Stimulated activated CD8-positive, alpha-beta memory T cell treated with anti-CD3 and anti-CD28 coated beads, Interleukin-7, amount 100 ng/mL, for 24 hours (primary cell): ENCODE measurements around the gene ARHGAP8.

Experiments
- DNase-seq: peaks from one replicate; pipeline ENCODE4 v3.0.0-alpha.2; 2020; ENCODE audit warnings: low read depth

The ARHGAP8 gene

GRCh38 chr22:44726439-44726838 lies 25.9 kb upstream of the ARHGAP8 start:
- DNase-seq, result no peak

- no peak for DNase-seq
Observed at GRCh38 chr22:44727148-44727547, 25.2 kb upstream of the ARHGAP8 start.

GRCh38 chr22:44727709-44728108 lies 24.7 kb upstream of the ARHGAP8 start:
- no peak for DNase-seq

GRCh38 chr22:44728761-44729324 lies 23.5 kb upstream of the ARHGAP8 start:
- DNase-seq, result no peak

- no peak for DNase-seq
Observed at GRCh38 chr22:44729391-44730021, 22.9 kb upstream of the ARHGAP8 start.

GRCh38 chr22:44730022-44730393 lies 22.4 kb upstream of the ARHGAP8 start:
- no peak for DNase-seq

- no peak for DNase-seq
Observed at GRCh38 chr22:44730490-44731356, 21.7 kb upstream of the ARHGAP8 start.

GRCh38 chr22:44731357-44731970 lies 20.9 kb upstream of the ARHGAP8 start:
- no peak for DNase-seq

GRCh38 chr22:44732017-44732561 lies 20.3 kb upstream of the ARHGAP8 start:
- DNase-seq, result no peak

GRCh38 chr22:44732661-44733060 lies 19.7 kb upstream of the ARHGAP8 start:
- no peak for DNase-seq

- no peak for DNase-seq
Observed at GRCh38 chr22:44733426-44734106, 18.8 kb upstream of the ARHGAP8 start.

GRCh38 chr22:44734278-44734677 lies 18.1 kb upstream of the ARHGAP8 start:
- no peak for DNase-seq

- DNase-seq, result no peak
Observed at GRCh38 chr22:44734801-44735517, 17.4 kb upstream of the ARHGAP8 start.

- peak; percentile 83 for DNase-seq
Observed at GRCh38 chr22:44735518-44736428, 16.6 kb upstream of the ARHGAP8 start.

- no peak for DNase-seq
Observed at GRCh38 chr22:44736581-44737405, 15.6 kb upstream of the ARHGAP8 start.

- DNase-seq, result no peak
Observed at GRCh38 chr22:44737406-44738346, 14.7 kb upstream of the ARHGAP8 start.

GRCh38 chr22:44738347-44738715 lies 14.0 kb upstream of the ARHGAP8 start:
- no peak for DNase-seq

GRCh38 chr22:44739024-44739423 lies 13.4 kb upstream of the ARHGAP8 start:
- DNase-seq, result no peak
